RWPE1 (cell line): ENCODE results near the gene FNDC3B.
A peak's percentile ranks its signal among the peaks of the same experiment; 100 is the strongest.

Experiments used
- CTCF ChIA-PET: fragments of 350-600 bp; sonication (Branson Sonifier 250); formaldehyde crosslinking; extraction: SDS; loops from one replicate; lab custom pipeline; 2021; lab: Yijun Ruan, JAX
- POLR2A ChIA-PET: fragments of 400-600 bp; formaldehyde crosslinking; extraction: SDS; loops from one replicate; lab custom pipeline; 2020; ENCODE audit warnings: antibody characterized with exemption; ENCODE audit not compliant: low non-redundant PET; lab: Yijun Ruan, JAX
- DNase-seq: peaks from one replicate; pipeline ENCODE4 v3.0.0; 2012; ENCODE audit warnings: low spot score
- H3K27ac ChIP-seq: fragments of 450-650 bp; 2 replicates; pipeline ENCODE4 v1.5.1; 2017
- TF ChIP-seq, protein P1 (sequence below): fragments of 450-650 bp; conservative IDR thresholded peaks from 2 replicates; pipeline ENCODE4 v1.5.1; 2017; ENCODE audit warnings: low read depth, mild to moderate bottlenecking

The FNDC3B gene

DNA sequence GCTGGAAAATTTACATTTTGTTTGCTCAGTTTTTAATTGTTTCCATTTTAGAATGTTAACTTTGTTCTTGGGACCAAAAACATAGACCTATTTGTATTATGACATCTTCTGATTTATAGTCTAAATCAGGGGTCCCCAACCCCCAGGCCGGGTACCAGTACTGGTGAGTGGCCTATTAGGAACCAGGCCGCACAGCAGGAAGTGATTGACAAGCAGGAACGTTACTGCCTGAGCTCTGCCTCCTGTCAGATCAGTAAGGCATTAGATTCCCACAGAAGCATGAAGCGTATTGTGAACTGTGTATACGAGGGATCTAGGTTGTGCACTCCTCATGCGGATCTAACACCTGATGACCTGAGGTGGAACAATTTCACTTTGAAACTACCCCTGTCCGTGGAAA is 357.0 kb downstream of the FNDC3B start:
- ChIA-PET CTCF (no interaction called here), POLR2A (no interaction called here)
- no peak overlapping the region for H3K27ac ChIP-seq
- TF ChIP-seq, protein P1, sequence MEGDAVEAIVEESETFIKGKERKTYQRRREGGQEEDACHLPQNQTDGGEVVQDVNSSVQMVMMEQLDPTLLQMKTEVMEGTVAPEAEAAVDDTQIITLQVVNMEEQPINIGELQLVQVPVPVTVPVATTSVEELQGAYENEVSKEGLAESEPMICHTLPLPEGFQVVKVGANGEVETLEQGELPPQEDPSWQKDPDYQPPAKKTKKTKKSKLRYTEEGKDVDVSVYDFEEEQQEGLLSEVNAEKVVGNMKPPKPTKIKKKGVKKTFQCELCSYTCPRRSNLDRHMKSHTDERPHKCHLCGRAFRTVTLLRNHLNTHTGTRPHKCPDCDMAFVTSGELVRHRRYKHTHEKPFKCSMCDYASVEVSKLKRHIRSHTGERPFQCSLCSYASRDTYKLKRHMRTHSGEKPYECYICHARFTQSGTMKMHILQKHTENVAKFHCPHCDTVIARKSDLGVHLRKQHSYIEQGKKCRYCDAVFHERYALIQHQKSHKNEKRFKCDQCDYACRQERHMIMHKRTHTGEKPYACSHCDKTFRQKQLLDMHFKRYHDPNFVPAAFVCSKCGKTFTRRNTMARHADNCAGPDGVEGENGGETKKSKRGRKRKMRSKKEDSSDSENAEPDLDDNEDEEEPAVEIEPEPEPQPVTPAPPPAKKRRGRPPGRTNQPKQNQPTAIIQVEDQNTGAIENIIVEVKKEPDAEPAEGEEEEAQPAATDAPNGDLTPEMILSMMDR = no peak
- DNase-seq = no peak

DNA sequence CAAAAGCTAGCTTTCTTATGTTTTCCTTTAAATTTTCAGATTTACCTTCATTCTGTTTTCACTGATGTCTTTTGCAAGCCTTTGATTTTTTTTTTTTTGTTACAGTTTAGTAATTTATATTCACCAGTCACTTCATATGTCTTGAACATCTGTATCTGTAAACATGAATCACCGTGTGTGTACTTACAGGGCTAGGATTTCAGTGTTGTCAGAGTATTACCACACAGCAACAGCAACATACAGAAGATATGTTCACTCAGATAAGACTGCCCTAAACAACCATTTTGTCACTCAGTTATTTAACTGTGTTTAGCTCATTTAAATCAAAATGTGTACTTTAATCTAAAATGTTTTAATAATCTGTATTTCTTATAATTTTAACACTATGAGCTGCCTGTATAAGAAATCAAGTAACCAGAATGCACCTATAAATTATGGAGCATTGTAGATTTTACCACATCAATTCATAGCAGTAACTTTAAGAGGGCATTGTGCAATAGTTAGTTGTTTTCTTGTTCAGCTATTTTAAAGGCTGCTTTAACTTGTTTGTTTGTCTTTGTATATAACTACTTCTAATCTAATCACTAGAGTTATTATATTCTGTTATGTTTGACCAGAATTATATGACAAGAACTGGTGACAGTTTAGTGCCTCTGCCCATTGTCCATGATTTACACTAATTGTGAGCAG is 358.5 kb downstream of the FNDC3B start:
- TF ChIP-seq, protein P1 = no peak
- DNase-seq = peak; percentile 7
- CTCF ChIA-PET = interaction anchor here (0.6 to 0.7 kb wide), 2 partner anchors 31 to 437 kb away, joined by 3 to 6 read pairs; no protein-coding TSS in a partner anchor
- POLR2A ChIA-PET = no interaction called here
- H3K27ac ChIP-seq = no peak overlapping the region

DNA sequence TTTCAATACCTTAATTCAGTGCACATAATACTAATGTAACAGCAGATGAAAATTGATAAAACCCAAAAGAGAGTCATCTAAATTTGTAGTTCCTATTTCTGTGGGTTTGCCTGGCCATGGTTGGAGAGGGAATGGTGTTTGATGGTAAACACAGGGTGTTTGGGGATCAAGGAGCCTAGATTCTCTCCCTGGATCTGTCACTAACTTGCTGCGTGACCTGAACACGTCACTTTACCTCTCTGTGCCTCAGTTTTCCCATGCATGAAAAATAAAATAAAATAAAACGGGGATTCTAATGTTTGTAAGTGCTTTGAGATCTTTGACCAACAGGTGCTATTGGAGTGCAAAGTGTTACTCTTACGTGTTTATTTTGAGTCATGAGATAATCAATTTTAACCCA is 359.1 kb downstream of the FNDC3B start:
- TF ChIP-seq, protein P1 = no peak
- DNase-seq = no peak
- CTCF ChIA-PET = interaction anchor here (0.6 kb wide), 1 partner anchor 30 kb away, joined by 3 read pairs; no protein-coding TSS in a partner anchor
- H3K27ac ChIP-seq = no peak overlapping the region
- POLR2A ChIA-PET = no interaction called here

DNA sequence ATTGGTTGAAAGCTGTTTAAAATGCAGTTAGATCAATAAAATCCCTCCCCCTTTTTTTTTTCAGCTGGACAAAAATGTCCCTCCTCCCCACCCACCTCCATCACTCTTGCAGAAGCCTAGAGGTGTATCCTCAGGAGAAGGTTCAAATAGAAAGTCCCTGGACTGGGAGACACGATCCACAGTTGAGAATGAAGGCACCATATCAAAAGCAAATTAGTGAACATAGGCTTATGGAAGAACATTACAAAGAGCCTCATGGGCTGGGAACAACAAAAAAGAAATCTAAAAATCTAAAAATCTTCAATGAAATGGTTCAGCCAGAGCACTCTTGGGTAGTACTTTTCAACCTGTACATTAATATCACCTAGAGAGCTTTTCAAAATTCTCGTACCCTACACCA is 362.7 kb downstream of the FNDC3B start:
- POLR2A ChIA-PET = no interaction called here
- DNase-seq = no peak
- CTCF ChIA-PET = no interaction called here
- no peak overlapping the region for H3K27ac ChIP-seq
- TF ChIP-seq, protein P1 = no peak

DNA sequence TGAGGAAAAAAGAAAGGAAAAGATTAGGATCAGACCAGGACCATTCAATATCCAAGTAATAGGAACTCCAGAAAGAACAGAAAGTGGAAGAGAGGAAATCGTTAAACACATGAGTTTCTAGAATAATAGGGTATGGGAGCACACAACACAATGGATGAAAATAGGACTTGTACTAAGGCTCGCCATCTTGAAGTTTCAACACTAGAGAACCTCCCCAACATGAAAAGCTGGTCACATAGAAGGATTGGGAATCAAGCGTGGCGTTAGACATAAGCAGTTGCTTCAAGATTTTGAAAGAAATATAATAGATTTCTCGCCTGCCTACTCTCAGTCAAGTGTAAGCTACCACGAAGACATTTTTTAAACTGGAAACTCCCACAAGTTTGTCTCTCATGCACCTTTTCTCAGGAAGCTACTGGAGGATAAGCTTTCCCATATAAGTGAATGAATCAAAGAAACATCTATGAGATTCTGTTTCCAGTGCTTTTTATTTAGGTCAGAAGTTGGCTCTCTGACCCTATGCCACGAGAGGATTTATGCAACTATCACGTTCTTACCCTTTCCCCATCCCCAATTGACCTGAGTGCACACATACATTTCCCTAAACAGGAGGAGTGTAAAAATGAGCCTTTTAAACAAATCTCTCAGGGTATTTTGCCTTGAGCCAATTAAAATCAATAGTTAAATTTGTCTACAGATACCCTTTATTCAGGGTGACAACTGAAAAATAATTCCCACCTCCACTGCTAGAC is 363.7 kb downstream of the FNDC3B start:
- CTCF ChIA-PET = interaction anchor here (0.5 kb wide), 1 partner anchor 392 kb away, joined by 3 read pairs; no protein-coding TSS in a partner anchor
- H3K27ac ChIP-seq = no peak overlapping the region
- DNase-seq = no peak
- POLR2A ChIA-PET = no interaction called here
- TF ChIP-seq, protein P1 = no peak

DNA sequence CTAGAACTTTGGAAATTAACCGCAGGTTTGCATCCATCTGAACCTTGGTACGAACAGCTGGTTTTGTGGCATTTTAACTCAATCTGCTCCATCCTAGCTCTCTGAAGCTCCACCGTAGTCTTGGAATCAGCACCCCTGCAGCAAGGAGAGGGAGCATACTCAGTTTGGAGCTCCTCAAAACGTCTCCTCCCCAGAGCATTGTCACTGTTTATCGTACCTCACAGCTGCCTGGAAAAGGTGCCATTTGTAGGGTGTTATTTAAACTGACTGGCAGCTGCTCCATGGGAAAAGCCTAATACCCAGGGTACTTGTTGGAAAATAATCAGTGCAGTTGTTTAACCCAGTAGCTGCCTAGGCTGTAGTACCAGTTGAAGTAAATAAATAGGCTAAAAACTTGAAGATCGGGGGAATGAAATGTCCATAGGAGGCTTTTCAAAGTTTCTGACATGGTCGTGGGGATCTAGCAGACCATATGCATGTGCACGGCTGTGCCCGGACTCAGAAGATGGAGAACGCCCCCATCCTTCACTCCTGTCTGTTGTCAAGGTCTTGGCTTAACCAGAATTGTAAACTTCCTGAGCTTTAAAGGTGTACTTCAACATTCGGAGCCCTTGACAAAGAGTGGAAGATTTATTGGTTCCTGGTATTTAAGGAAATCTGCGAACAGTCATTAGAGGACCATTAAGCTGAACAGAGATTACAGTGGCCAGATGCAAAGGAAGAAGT is 365.0 kb downstream of the FNDC3B start:
- POLR2A ChIA-PET = no interaction called here

More for the DNA sequence above, 365.0 kb downstream of the FNDC3B start:
- CTCF ChIA-PET = interaction anchor here (0.5 to 0.6 kb wide), 2 partner anchors 453 to 627 kb away, joined by 3 read pairs; no protein-coding TSS in a partner anchor
- TF ChIP-seq, protein P1 = no peak
- no peak overlapping the region for H3K27ac ChIP-seq
- no peak for DNase-seq
